A549 (cell line): ENCODE measurements around the gene UBE4A. TPM values are rescaled to one million over a fixed set of nuclear protein-coding genes. Genes with fewer than 3 reads are reported as not detected.
A peak's percentile ranks its signal among the peaks of the same experiment; 100 is the strongest.

Experiments used
- ATAC-seq, 2 experiments: fragments of 200-7000 bp in 1 of 2; fragments of >200 bp in 1 of 2; cut with Nextera tagmentation in 1 of 2; cut with Tn5 transposase in 1 of 2; 3 replicates each; pipeline versions ENCODE4 v1.8.0 to v1.9.1; 2018 to 2020; ENCODE audit warnings: mild to moderate bottlenecking in 1 of 2, moderate library complexity in 1 of 2
- CTCF ChIA-PET: fragments of 300-600 bp; sonication (Branson Sonifier 250); formaldehyde crosslinking; extraction: SDS; loops from one replicate; lab custom pipeline; 2021; ENCODE audit warnings: antibody characterized with exemption, inconsistent platforms; lab: Yijun Ruan, JAX
- POLR2A ChIA-PET: fragments of 350-600 bp; formaldehyde crosslinking; extraction: SDS; loops from one replicate; lab custom pipeline; 2021; ENCODE audit warnings: antibody characterized with exemption, inconsistent platforms; lab: Yijun Ruan, JAX
- DNase-seq, 2 experiments: peaks; one replicate each; pipeline versions ENCODE4 v3.0.0 to v3.0.0-alpha.2; 2011 to 2016; ENCODE audit warnings: low read depth in 1 of 2, low spot score in 1 of 2
- FAIRE-seq: peaks from 2 replicates; lab custom pipeline; 2011; peaks lifted over from hg19 to GRCh38; lab: Jason Lieb, UNC
- H3K27ac ChIP-seq, 2 experiments: fragments of >200 bp; sonication (Bioruptor Twin); formaldehyde crosslinking; 3 replicates each; pipeline ENCODE4 v1.5.1; 2016 to 2017
- H3K4me1 ChIP-seq: fragments of >200 bp; sonication (Bioruptor Twin); formaldehyde crosslinking; 3 replicates; pipeline ENCODE4 v1.6.1; 2016
- H3K4me2 ChIP-seq: fragments of >200 bp; sonication (Bioruptor Twin); formaldehyde crosslinking; 3 replicates; pipeline ENCODE4 v1.6.1; 2016
- H3K4me3 ChIP-seq: fragments of >200 bp; sonication (Bioruptor Twin); formaldehyde crosslinking; 3 replicates; pipeline ENCODE4 v1.5.1; 2016
- H3K9me3 ChIP-seq: fragments of >200 bp; sonication (Bioruptor Twin); formaldehyde crosslinking; 3 replicates; pipeline ENCODE4 v1.6.1; 2016
- CHD2 ChIP-seq: fragments of 150-350 bp; IDR thresholded peaks from 2 replicates; pipeline ENCODE4 v1.6.1; 2014; ENCODE audit warnings: low read length; ENCODE audit not compliant: partially characterized antibody
- CTCF ChIP-seq: fragments of >200 bp; sonication (Bioruptor Twin); formaldehyde crosslinking; IDR thresholded peaks from 3 replicates; pipeline ENCODE4 v1.5.1; 2016
- E2F6 ChIP-seq: IDR thresholded peaks from 2 replicates; pipeline ENCODE4 v1.6.1; 2012; ENCODE audit warnings: low read depth, borderline replicate concordance
- EHF ChIP-seq: fragments of 250-450 bp; sonication (Bioruptor Pico); IDR thresholded peaks from 2 replicates; pipeline ENCODE4 v1.5.0; 2020; ENCODE audit warnings: mild to moderate bottlenecking
- EHMT2 ChIP-seq: fragments of 200-600 bp; sonication (generic); IDR thresholded peaks from 2 replicates; pipeline ENCODE4 v1.6.1; 2016; ENCODE audit warnings: antibody characterized with exemption, low read depth, mild to moderate bottlenecking, moderate library complexity
- EP300 ChIP-seq, 2 experiments: fragments of >200 bp; sonication (Bioruptor Twin); formaldehyde crosslinking; IDR thresholded peaks; 2 replicates in 1 of 2; 3 replicates in 1 of 2; pipeline ENCODE4 v1.6.1; 2016 to 2017
- ESRRA ChIP-seq: fragments of 150-350 bp; IDR thresholded peaks from 2 replicates; pipeline ENCODE4 v1.6.1; 2014; ENCODE audit warnings: mild to moderate bottlenecking, low read length, borderline replicate concordance
- HDAC2 ChIP-seq: fragments of 200-600 bp; sonication (generic); IDR thresholded peaks from 2 replicates; pipeline ENCODE4 v1.6.1; 2016
- HES2 ChIP-seq: fragments of >200 bp; sonication (Bioruptor Twin); formaldehyde crosslinking; IDR thresholded peaks from 2 replicates; pipeline ENCODE4 v1.6.1; 2016
- KDM5A ChIP-seq: fragments of 200-600 bp; sonication (generic); IDR thresholded peaks from 2 replicates; pipeline ENCODE4 v1.6.1; 2016; ENCODE audit warnings: antibody characterized with exemption, mild to moderate bottlenecking
- MAFK ChIP-seq: fragments of 450-650 bp; IDR thresholded peaks from 2 replicates; pipeline ENCODE4 v1.6.1; 2014; ENCODE audit not compliant: partially characterized antibody
- MAX ChIP-seq: IDR thresholded peaks from 2 replicates; pipeline ENCODE4 v1.6.1; 2012
- MAZ ChIP-seq: fragments of 150-350 bp; IDR thresholded peaks from 2 replicates; pipeline ENCODE4 v1.6.1; 2014; ENCODE audit warnings: antibody characterized with exemption, low read depth, low read length, borderline replicate concordance
- NFE2L2 ChIP-seq: fragments of 150-350 bp; conservative IDR thresholded peaks from 2 replicates; pipeline ENCODE4 v1.6.1; 2014; ENCODE audit warnings: low read length
- POLR2A ChIP-seq: IDR thresholded peaks from 2 replicates; pipeline ENCODE4 v1.6.1; 2012; ENCODE audit warnings: mild to moderate bottlenecking, low read length
- POLR2AphosphoS2 ChIP-seq: conservative IDR thresholded peaks from 2 replicates; pipeline ENCODE4 v1.6.1; 2012; ENCODE audit warnings: low read length, improper control_type of control experiment, inconsistent platforms
- REST ChIP-seq: fragments of 200-600 bp; sonication (generic); IDR thresholded peaks from 2 replicates; pipeline ENCODE4 v1.6.1; 2016; ENCODE audit warnings: antibody characterized with exemption, mild to moderate bottlenecking, moderate library complexity
- RNF2 ChIP-seq: fragments of 200-600 bp; sonication (generic); IDR thresholded peaks from 2 replicates; pipeline ENCODE4 v1.6.1; 2016; ENCODE audit warnings: low read depth, mild to moderate bottlenecking, antibody characterized with exemption, moderate library complexity, borderline replicate concordance
- SMC3 ChIP-seq: fragments of >200 bp; sonication (Bioruptor Twin); formaldehyde crosslinking; IDR thresholded peaks from 3 replicates; pipeline ENCODE4 v1.6.1; 2018; ENCODE audit warnings: inconsistent platforms
- SREBF2 ChIP-seq: fragments of 450-650 bp; IDR thresholded peaks from 2 replicates; pipeline ENCODE4 v1.6.1; 2014; ENCODE audit warnings: mild to moderate bottlenecking, moderate library complexity
- TP53 ChIP-seq: fragments of 250-450 bp; sonication (Bioruptor Pico); IDR thresholded peaks from 2 replicates; pipeline ENCODE4 v1.5.0; 2021; ENCODE audit warnings: mild to moderate bottlenecking, moderate library complexity
- WGBS: methylation state at CpG from one replicate; pipeline ENCODE4 v1.1.6; 2017; ENCODE audit errors: missing lambda C conversion rate; 5-methylcytosine and 5-hydroxymethylcytosine counted together
- polyA plus RNA-seq, 4 experiments: library from polyadenylated mRNA; depleted of rRNA in 3 of 4; stranded (reverse); fragments of >200 nt; fragmentation: RNase III in 1 of 4; extraction: RNeasy Plus Mini Kit Qiagen cat#74134 plus additional on column Dnase treatment in 1 of 4; gene quantifications; 2 replicates in 3 of 4; 3 replicates in 1 of 4; pipeline ENCODE4 v1.2.3, GENCODE V29; 2011 to 2017

Gene UBE4A
- polyA plus RNA-seq, 2 of the 4 experiments (the other 2 are of a cell fraction), result 11.4 to 18.9 TPM

- Histone ChIP-seq H3K4me1 (peaks cover 6% of the 10 kb centered on the region; the same call in 2 of the 3 replicates), H3K27ac (no peak overlapping the region), H3K9me3 (no peaks in the 10 kb centered on the region), H3K4me3 (no peak overlapping the region), H3K4me2 (no peak overlapping the region)
- POLR2A ChIA-PET, result no interaction called here
- ATAC-seq (no peak), FAIRE-seq (no peak), DNase-seq (no peak)
- TF ChIP-seq MAZ (no peak), TP53 (CRISPR knock-in tag) (no peak), MAFK (no peak), SMC3 (no peak), SREBF2 (no peak), ESRRA (no peak), RNF2 (no peak), HDAC2 (no peak), KDM5A (no peak)
- CTCF ChIA-PET, result no interaction called here
- 88% methylated on average over 2 of the region's 2 CpGs for WGBS
Measured at GRCh38 chr11:118430956-118431355, 71.6 kb downstream of the UBE4A start.

- ChIA-PET CTCF (no interaction called here), POLR2A (no interaction called here)
- H3K4me3 ChIP-seq, result no peak overlapping the region
- no peak for DNase-seq
- TF ChIP-seq EP300 (IDR thresholded peaks at IDR 0.05) (no peak), E2F6 (0 out of 2 replicates have a peak, but pooled peaks have one; percentile 6), MAZ (no peak), CHD2 (no peak), POLR2AphosphoS2 (no peak), NFE2L2 (no peak), CTCF (no peak), EHF (CRISPR knock-in tag) (no peak), POLR2A (no peak)
- H3K4me1 ChIP-seq, result peaks cover 11% of the 10 kb centered on the region; the same call in 2 of the 3 replicates
- H3K9me3 ChIP-seq, result no peaks in the 10 kb centered on the region
- H3K27ac ChIP-seq, result no peak overlapping the region
- H3K4me2 ChIP-seq, result peak overlapping the region; percentile 97; the same call in 2 of the 3 replicates
- ATAC-seq, result no peak
- no peak for FAIRE-seq
- 68% methylated on average over 9 of the region's 9 CpGs for WGBS
Measured at GRCh38 chr11:118434123-118434552, 74.7 kb downstream of the UBE4A start.

- ChIA-PET POLR2A (interaction anchor here (0.9 to 1.1 kb wide), 2 partner anchors 13 to 33 kb away, joined by 3 read pairs; no protein-coding TSS in a partner anchor), CTCF (interaction anchor here (0.8 to 1.2 kb wide), 3 partner anchors 54 to 237 kb away, joined by 3 to 4 read pairs (median 4); no protein-coding TSS in a partner anchor)
- TF ChIP-seq EHMT2 (no peak), HES2 (no peak), MAX (no peak), REST (peak; percentile 66; the same call in 1 of the 2 replicates)
- Histone ChIP-seq H3K4me1 (peaks cover 17% of the 10 kb centered on the region; the same call in 2 of the 3 replicates), H3K4me3 (peak overlapping the region; percentile 95), H3K27ac (peak overlapping the region; percentile 92 to 99), H3K9me3 (no peaks in the 10 kb centered on the region), H3K4me2 (peak overlapping the region; percentile 97)
- ATAC-seq (peak in 1 of 2 experiments; percentile 8; a peak in 3 of 6 replicates), FAIRE-seq (no peak), DNase-seq (no peak)
- WGBS, result 47% methylated on average over 35 of the region's 39 CpGs
Measured at GRCh38 chr11:118434553-118435289, 75.3 kb downstream of the UBE4A start.
